DMS153 (cell line): ENCODE results near the gene CTPS1.
A peak's percentile ranks its signal among the peaks of the same experiment; 100 is the strongest.

ENCODE experiments used
- DNase-seq: peaks from one replicate; lab custom pipeline; 2025; lab: John Stamatoyannopoulos, UW

The CTPS1 gene

GRCh38 chr1:40979241-40980067 is at the start of gene CTPS1:
Gene CTPS1 (plus strand): TSS chr1:40979696. CDS start chr1:40983291, 3,595 bp downstream.
- peak; percentile 98 for DNase-seq

GRCh38 chr1:40930174-40930964 is 49.1 kb upstream of the CTPS1 start:
- DNase-seq, result peak; percentile 77

GRCh38 chr1:40931601-40932000 is 47.9 kb upstream of the CTPS1 start:
- no peak for DNase-seq

- DNase-seq, result no peak
Measured at GRCh38 chr1:40932006-40932405, 47.5 kb upstream of the CTPS1 start.

- DNase-seq, result no peak
Measured at GRCh38 chr1:40936931-40937339, 42.6 kb upstream of the CTPS1 start.

GRCh38 chr1:40938393-40938792 is 41.1 kb upstream of the CTPS1 start:
- no peak for DNase-seq

GRCh38 chr1:40939320-40940059 is 40.0 kb upstream of the CTPS1 start:
- no peak for DNase-seq

GRCh38 chr1:40944326-40944725 is 35.2 kb upstream of the CTPS1 start:
- no peak for DNase-seq

- DNase-seq, result no peak
Measured at GRCh38 chr1:40944841-40945430, 34.6 kb upstream of the CTPS1 start.

GRCh38 chr1:40945491-40945973 is 34.0 kb upstream of the CTPS1 start:
- no peak for DNase-seq

- DNase-seq, result peak; percentile 60
Measured at GRCh38 chr1:40948741-40949443, 30.6 kb upstream of the CTPS1 start.

- DNase-seq, result no peak
Measured at GRCh38 chr1:40949563-40949962, 29.9 kb upstream of the CTPS1 start.

GRCh38 chr1:40951943-40952743 is 27.4 kb upstream of the CTPS1 start:
- DNase-seq, result peak; percentile 73

GRCh38 chr1:40952744-40953315 is 26.7 kb upstream of the CTPS1 start:
- DNase-seq, result no peak

GRCh38 chr1:40954626-40955025 is 24.9 kb upstream of the CTPS1 start:
- no peak for DNase-seq

- DNase-seq, result no peak
Measured at GRCh38 chr1:40955266-40955665, 24.2 kb upstream of the CTPS1 start.

- DNase-seq, result no peak
Measured at GRCh38 chr1:40956407-40956806, 23.1 kb upstream of the CTPS1 start.

- DNase-seq, result no peak
Measured at GRCh38 chr1:40958210-40958609, 21.3 kb upstream of the CTPS1 start.

- no peak for DNase-seq
Measured at GRCh38 chr1:40965531-40965930, 14.0 kb upstream of the CTPS1 start.

GRCh38 chr1:40966417-40966816 is 13.1 kb upstream of the CTPS1 start:
- DNase-seq, result no peak
